ENCODE measurements around the gene DUSP28. TPM values are rescaled to one million over a fixed set of nuclear protein-coding genes. Genes with fewer than 3 reads are reported as not detected.

Gene DUSP28
- total RNA-seq, 1 donor from 2014 or later: 2.8 TPM

DNA sequence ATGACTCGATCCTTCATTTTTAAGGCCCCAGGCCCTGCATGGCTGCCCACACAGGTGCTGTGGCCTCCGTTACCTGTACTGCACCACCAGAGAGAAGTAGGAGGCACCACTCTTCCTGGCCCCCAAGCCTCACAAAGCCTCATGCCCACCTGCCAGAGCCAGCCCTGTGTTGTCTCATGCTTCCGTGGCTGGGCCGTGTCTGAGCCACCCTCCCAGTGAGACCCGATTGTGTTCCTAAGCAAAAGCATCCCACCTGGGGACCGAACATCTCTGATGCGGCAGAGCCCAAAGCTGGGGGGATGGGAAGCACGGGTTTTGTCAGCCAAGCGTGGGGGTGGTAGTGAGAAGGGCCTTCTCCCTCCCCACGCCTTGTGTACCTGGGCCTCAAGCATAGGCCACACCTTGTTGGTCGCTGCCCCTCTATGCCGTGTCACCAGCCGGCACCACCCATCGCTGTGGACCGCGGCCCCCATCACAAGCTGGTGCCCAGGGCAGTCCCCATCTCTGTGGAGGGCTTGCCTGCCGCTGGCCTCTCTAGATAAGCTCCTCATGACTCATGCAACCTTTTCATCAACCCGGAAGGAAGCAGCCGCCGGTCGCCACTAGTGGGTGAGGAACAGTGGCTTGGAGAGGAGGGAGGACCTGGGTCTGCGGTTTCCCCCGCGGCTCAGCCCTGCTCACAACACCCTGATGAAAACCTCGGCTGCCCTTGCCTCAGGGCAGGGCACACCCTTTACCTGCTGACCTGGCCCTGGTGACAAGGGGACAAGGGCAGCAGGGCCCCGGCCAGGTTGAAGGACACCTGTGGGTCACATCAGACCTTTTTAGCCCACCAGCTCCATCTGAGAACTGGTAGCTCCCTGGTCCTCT lies 5.4 kb downstream of the DUSP28 start:
- DNase-seq: peak; percentile 15
- Mint-ChIP-seq H3K27ac (ENCODE audit: unreplicated experiment) (no peak overlapping the region), H3K27me3 (ENCODE audit: unreplicated experiment) (peaks cover 14% of the 10 kb centered on the region), H3K4me1 (ENCODE audit: low read depth, unreplicated experiment) (peaks cover 9% of the 10 kb centered on the region), H3K4me3 (ENCODE audit: unreplicated experiment) (no peak overlapping the region), H3K36me3 (ENCODE audit: unreplicated experiment) (peaks cover 4% of the 10 kb centered on the region), H3K9me3 (ENCODE audit: unreplicated experiment) (peaks cover 10% of the 10 kb centered on the region)
- TF ChIP-seq, protein P1, sequence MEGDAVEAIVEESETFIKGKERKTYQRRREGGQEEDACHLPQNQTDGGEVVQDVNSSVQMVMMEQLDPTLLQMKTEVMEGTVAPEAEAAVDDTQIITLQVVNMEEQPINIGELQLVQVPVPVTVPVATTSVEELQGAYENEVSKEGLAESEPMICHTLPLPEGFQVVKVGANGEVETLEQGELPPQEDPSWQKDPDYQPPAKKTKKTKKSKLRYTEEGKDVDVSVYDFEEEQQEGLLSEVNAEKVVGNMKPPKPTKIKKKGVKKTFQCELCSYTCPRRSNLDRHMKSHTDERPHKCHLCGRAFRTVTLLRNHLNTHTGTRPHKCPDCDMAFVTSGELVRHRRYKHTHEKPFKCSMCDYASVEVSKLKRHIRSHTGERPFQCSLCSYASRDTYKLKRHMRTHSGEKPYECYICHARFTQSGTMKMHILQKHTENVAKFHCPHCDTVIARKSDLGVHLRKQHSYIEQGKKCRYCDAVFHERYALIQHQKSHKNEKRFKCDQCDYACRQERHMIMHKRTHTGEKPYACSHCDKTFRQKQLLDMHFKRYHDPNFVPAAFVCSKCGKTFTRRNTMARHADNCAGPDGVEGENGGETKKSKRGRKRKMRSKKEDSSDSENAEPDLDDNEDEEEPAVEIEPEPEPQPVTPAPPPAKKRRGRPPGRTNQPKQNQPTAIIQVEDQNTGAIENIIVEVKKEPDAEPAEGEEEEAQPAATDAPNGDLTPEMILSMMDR (IDR thresholded peaks at IDR 0.05; ENCODE audit: partially characterized antibody, unreplicated experiment): no peak

DNA sequence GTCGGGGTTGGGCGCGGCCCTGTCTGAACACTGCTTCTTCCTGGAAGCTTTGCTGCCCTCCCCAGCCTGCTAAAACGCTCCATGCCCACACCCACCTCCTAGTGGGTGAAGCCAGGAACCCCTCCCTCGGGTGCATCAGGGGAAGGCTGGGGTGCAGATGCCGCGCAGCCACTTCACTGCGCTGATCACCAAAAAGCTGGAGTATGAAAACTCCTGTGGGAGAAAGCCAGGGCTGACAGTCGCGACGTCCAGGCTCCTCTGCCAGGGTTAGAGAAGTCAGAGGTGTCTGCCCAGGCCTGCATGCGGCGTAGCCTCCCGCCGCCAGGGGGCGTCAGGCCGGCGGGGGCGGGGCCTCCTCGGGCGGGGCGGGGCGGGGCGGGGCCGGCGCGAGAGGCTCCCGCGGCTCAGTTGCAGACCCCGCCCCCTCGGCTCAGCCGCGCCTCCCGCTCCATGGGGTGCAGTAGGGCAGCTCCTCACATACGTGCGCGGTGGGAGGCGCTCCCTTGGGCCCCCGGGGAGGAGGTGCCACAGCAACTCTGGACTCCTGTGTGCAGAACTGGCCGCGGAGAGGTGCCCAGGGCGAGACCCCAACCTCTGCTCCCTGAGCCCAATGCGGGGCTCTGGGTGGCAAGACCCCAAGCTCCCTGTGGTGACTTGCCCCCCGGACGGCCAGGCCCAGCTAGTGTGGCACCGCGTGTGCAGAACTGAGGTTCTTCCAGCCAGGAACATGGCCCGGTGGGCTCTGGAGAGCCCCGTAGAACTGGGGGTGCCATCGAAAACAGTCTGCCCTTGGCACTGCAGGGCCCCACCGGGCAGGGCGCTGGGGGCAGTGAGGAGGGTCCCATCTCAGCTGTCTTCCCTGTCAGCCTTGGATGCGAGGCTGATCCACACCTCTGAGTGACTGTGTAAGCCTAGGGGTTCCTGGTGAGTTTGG lies 6.3 kb downstream of the DUSP28 start:
- H3K36me3 Mint-ChIP-seq (ENCODE audit: unreplicated experiment): peaks cover 4% of the 10 kb centered on the region
- peaks cover 7% of the 10 kb centered on the region for H3K4me1 Mint-ChIP-seq (ENCODE audit: low read depth, unreplicated experiment)
- peak overlapping the region; percentile 71 for H3K4me3 Mint-ChIP-seq (ENCODE audit: unreplicated experiment)
- peak; percentile 83 for DNase-seq
- peaks cover 18% of the 10 kb centered on the region for H3K27me3 Mint-ChIP-seq (ENCODE audit: unreplicated experiment)
- TF ChIP-seq, protein P1 (IDR thresholded peaks at IDR 0.05; ENCODE audit: partially characterized antibody, unreplicated experiment): peak; percentile 95
- peaks cover 8% of the 10 kb centered on the region for H3K9me3 Mint-ChIP-seq (ENCODE audit: unreplicated experiment)
- H3K27ac Mint-ChIP-seq (ENCODE audit: unreplicated experiment): no peak overlapping the region

DNA sequence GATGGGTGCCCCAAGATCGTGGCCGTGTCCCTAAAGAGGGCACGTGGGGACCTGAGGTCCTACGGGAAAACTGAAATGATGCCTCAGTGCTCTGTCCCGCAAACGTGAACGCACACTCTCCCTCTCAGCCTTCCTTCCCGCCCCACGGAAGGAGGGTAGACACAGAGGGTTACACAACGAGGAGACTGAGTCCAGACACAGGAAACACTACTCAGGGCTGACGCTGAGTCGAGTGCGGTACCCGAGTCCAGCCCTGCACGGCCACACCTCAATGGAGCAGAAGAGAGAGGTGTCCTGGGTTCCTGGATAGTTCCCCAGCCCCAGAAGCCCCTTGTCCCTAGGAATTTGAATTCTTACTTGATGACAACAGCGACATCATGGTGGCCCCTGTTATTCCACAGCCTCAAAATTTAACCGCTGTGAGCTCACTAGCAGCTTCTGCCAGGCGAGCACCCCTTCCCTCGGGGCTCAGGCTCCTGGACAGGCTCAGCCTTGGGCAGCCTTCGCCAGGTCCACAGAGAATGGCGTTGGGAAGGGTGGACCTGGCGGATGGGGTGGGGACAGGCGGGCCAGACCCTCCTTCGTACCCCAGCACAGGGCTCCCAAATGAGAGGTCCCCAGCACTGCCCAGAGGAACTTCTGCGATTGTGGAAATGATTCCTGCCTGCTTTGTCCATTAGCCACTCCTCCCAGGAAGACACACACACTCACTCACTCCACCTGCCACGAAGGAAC lies 7.1 kb downstream of the DUSP28 start:
- peak; percentile 23 for DNase-seq
- H3K4me1 Mint-ChIP-seq (ENCODE audit: low read depth, unreplicated experiment): peaks cover 4% of the 10 kb centered on the region
- peak overlapping the region; percentile 89 for H3K4me3 Mint-ChIP-seq (ENCODE audit: unreplicated experiment)
- H3K36me3 Mint-ChIP-seq (ENCODE audit: unreplicated experiment): peaks cover 4% of the 10 kb centered on the region
- peak overlapping the region; percentile 73 for H3K27ac Mint-ChIP-seq (ENCODE audit: unreplicated experiment)
- H3K27me3 Mint-ChIP-seq (ENCODE audit: unreplicated experiment): peaks cover 16% of the 10 kb centered on the region
- peaks cover 6% of the 10 kb centered on the region for H3K9me3 Mint-ChIP-seq (ENCODE audit: unreplicated experiment)
- TF ChIP-seq, protein P1 (IDR thresholded peaks at IDR 0.05; ENCODE audit: partially characterized antibody, unreplicated experiment): no peak

DNA sequence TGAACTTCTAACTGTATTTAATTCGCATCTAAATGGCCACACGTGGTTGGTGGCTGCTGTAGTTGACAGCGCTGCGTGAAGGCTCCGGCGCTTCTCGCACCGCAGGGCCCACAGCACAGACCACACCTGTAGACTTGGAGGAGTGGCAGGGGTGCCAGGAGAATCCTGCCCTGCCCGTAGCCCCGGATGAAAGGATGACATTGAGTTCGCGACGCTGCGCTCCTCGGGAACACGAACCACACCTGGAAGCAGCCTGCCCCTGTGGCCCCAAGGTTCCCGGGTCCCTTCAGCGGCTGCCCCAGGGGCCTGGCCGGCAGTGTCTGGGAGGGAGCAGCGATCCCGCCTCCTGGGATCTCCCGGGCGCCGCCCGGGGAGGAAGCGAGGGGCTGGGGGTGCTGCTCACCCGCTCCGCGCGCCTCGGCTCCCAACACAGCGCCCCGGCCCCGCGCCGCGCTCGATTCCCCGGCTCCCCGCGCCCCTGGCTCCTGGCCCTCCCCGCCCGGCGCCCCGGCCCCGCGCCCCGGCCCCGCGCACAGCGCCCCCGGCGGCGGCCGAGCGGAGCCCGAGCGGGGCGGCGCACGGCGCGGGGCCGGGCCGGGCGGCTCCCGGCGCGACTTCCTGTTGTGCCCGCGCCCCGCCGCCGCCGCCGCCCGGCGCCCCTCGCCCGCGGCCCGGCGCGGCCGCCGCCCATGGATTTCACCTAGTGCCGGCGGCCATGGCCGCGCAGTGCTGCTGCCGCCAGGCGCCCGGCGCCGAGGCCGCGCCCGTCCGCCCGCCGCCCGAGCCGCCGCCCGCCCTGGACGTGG lies 7.9 kb downstream of the DUSP28 start, which contains the start of gene RNPEPL1:
RNPEPL1 (plus strand) TSS at position 613 of the 806 bp plus-strand sequence; CDS start at position 716, 103 bp downstream.
- peak within 1 kb of the TSS; percentile 89 for H3K4me3 Mint-ChIP-seq (ENCODE audit: unreplicated experiment)
- DNase-seq: peak; percentile 50
- H3K9me3 Mint-ChIP-seq (ENCODE audit: unreplicated experiment): peaks cover 6% of the 10 kb centered on the region
- peaks cover 4% of the 10 kb centered on the region for H3K4me1 Mint-ChIP-seq (ENCODE audit: low read depth, unreplicated experiment)
- TF ChIP-seq, protein P1 (IDR thresholded peaks at IDR 0.05; ENCODE audit: partially characterized antibody, unreplicated experiment): no peak
- H3K36me3 Mint-ChIP-seq (ENCODE audit: unreplicated experiment): peaks cover 4% of the 10 kb centered on the region
- H3K27me3 Mint-ChIP-seq (ENCODE audit: unreplicated experiment): peaks cover 16% of the 10 kb centered on the region
- H3K27ac Mint-ChIP-seq (ENCODE audit: unreplicated experiment): peak within 1 kb of the TSS; percentile 73
